ENCODE data around the gene BATF.
A peak's percentile ranks its signal among the peaks of the same experiment; 100 is the strongest.

Gene BATF

GRCh38 chr14:75559451-75560222, 37.4 kb downstream of the BATF start:
- peak; percentile 56 to 61 for DNase-seq (ENCODE audit: low read depth in 2 of 2)

- DNase-seq (ENCODE audit: low read depth in 2 of 2): peak; percentile 39 to 50
Observed at GRCh38 chr14:75561013-75561432, 38.8 kb downstream of the BATF start.

- peak; percentile 63 to 71 for DNase-seq (ENCODE audit: low read depth in 2 of 2)
Observed at GRCh38 chr14:75562089-75562488, 39.8 kb downstream of the BATF start.

GRCh38 chr14:75562489-75562888, 40.2 kb downstream of the BATF start:
- no peak for DNase-seq (ENCODE audit: low read depth in 2 of 2)

GRCh38 chr14:75563931-75564330, 41.7 kb downstream of the BATF start:
- no peak for DNase-seq (ENCODE audit: low read depth in 2 of 2)

GRCh38 chr14:75565056-75565455, 42.8 kb downstream of the BATF start:
- no peak for DNase-seq (ENCODE audit: low read depth in 2 of 2)

GRCh38 chr14:75566321-75566720, 44.1 kb downstream of the BATF start:
- DNase-seq (ENCODE audit: low read depth in 2 of 2): peak; percentile 66 to 80

GRCh38 chr14:75566752-75567151, 44.5 kb downstream of the BATF start:
- no peak for DNase-seq (ENCODE audit: low read depth in 2 of 2)

GRCh38 chr14:75568140-75568539, 45.9 kb downstream of the BATF start:
- DNase-seq (ENCODE audit: low read depth in 2 of 2): no peak

- DNase-seq (ENCODE audit: low read depth in 2 of 2): no peak
Observed at GRCh38 chr14:75568791-75569190, 46.5 kb downstream of the BATF start.

- DNase-seq (ENCODE audit: low read depth in 2 of 2): no peak
Observed at GRCh38 chr14:75570797-75571196, 48.5 kb downstream of the BATF start.

- DNase-seq (ENCODE audit: low read depth in 2 of 2): no peak
Observed at GRCh38 chr14:75572104-75572503, 49.8 kb downstream of the BATF start.

GRCh38 chr14:75577090-75577489, 54.8 kb downstream of the BATF start:
- DNase-seq (ENCODE audit: low read depth in 2 of 2): no peak

GRCh38 chr14:75577729-75578101, 55.4 kb downstream of the BATF start:
- DNase-seq (ENCODE audit: low read depth in 2 of 2): peak; percentile 63 to 69

GRCh38 chr14:75578102-75578785, 56.0 kb downstream of the BATF start, which contains the start of gene FLVCR2:
Gene FLVCR2 (plus strand): TSS chr14:75578620. CDS start chr14:75578973, 353 bp downstream.
- DNase-seq (ENCODE audit: low read depth in 2 of 2): peak; percentile 38 to 54

- no peak for DNase-seq (ENCODE audit: low read depth in 2 of 2)
Observed at GRCh38 chr14:75578786-75579337, 56.6 kb downstream of the BATF start.

- no peak for DNase-seq (ENCODE audit: low read depth in 2 of 2)
Observed at GRCh38 chr14:75579338-75579864, 57.1 kb downstream of the BATF start.

- DNase-seq (ENCODE audit: low read depth in 2 of 2): no peak
Observed at GRCh38 chr14:75579882-75580281, 57.6 kb downstream of the BATF start.

- no peak for DNase-seq (ENCODE audit: low read depth in 2 of 2)
Observed at GRCh38 chr14:75587388-75587787, 65.1 kb downstream of the BATF start.

GRCh38 chr14:75589931-75590330, 67.7 kb downstream of the BATF start:
- no peak for DNase-seq (ENCODE audit: low read depth in 2 of 2)

GRCh38 chr14:75591331-75591946, 69.2 kb downstream of the BATF start:
- DNase-seq (ENCODE audit: low read depth in 2 of 2): no peak

- DNase-seq (ENCODE audit: low read depth in 2 of 2): no peak
Observed at GRCh38 chr14:75591987-75592575, 69.8 kb downstream of the BATF start.
